GM23248 (cell line): ENCODE measurements around the gene ZC3H18.

Experiments
- EZH2 ChIP-seq: fragments of 200-600 bp; sonication (generic); IDR thresholded peaks from 2 replicates; pipeline ENCODE4 v1.6.1; 2018; ENCODE audit warnings: antibody characterized with exemption, mild to moderate bottlenecking; ENCODE audit not compliant: insufficient read depth, poor library complexity, severe bottlenecking
- EZH2phosphoT487 ChIP-seq: fragments of 200-600 bp; sonication (generic); IDR thresholded peaks from 2 replicates; pipeline ENCODE4 v1.6.1; 2018; ENCODE audit warnings: antibody characterized with exemption, moderate library complexity, mild to moderate bottlenecking, low read depth; ENCODE audit not compliant: insufficient read depth

GRCh38 chr16:88570691-88571092 lies 489 bp downstream of the ZC3H18 start:
- TF ChIP-seq EZH2 = no peak
- TF ChIP-seq EZH2phosphoT487 = no peak
